ENCODE results near the gene ALPK3.

The ALPK3 gene

GRCh38 chr15:84898761-84899160, 81.6 kb downstream of the ALPK3 start:
- no peak for DNase-seq

- no peak for DNase-seq
Observed at GRCh38 chr15:84899750-84900149, 82.6 kb downstream of the ALPK3 start.

GRCh38 chr15:84901540-84901939, 84.4 kb downstream of the ALPK3 start:
- DNase-seq: no peak

- DNase-seq: no peak
Observed at GRCh38 chr15:84903751-84904150, 86.6 kb downstream of the ALPK3 start.

- no peak for DNase-seq
Observed at GRCh38 chr15:84904419-84904818, 87.3 kb downstream of the ALPK3 start.

- no peak for DNase-seq
Observed at GRCh38 chr15:84905016-84905916, 88.1 kb downstream of the ALPK3 start.

- no peak for DNase-seq
Observed at GRCh38 chr15:84907731-84908130, 90.6 kb downstream of the ALPK3 start.

GRCh38 chr15:84908564-84908963, 91.4 kb downstream of the ALPK3 start:
- DNase-seq: no peak

GRCh38 chr15:84909029-84909428, 91.9 kb downstream of the ALPK3 start:
- DNase-seq: no peak

GRCh38 chr15:84909782-84910181, 92.6 kb downstream of the ALPK3 start:
- no peak for DNase-seq

- no peak for DNase-seq
Observed at GRCh38 chr15:84910928-84911623, 93.9 kb downstream of the ALPK3 start.

- DNase-seq: peak; percentile 2
Observed at GRCh38 chr15:84911879-84912660, 94.9 kb downstream of the ALPK3 start.

GRCh38 chr15:84913360-84913723, 96.2 kb downstream of the ALPK3 start:
- DNase-seq: no peak

GRCh38 chr15:84914351-84914750, 97.2 kb downstream of the ALPK3 start:
- no peak for DNase-seq

- DNase-seq: peak; percentile 47
Observed at GRCh38 chr15:84914909-84915605, 97.9 kb downstream of the ALPK3 start.

GRCh38 chr15:84915606-84915958, 98.4 kb downstream of the ALPK3 start:
- no peak for DNase-seq

GRCh38 chr15:84917452-84917851, 100.3 kb downstream of the ALPK3 start:
- DNase-seq: peak; percentile 2

GRCh38 chr15:84919106-84919667, 102.0 kb downstream of the ALPK3 start:
- DNase-seq: no peak

GRCh38 chr15:84921121-84921520, 104.0 kb downstream of the ALPK3 start:
- DNase-seq: no peak

GRCh38 chr15:84922530-84922929, 105.4 kb downstream of the ALPK3 start:
- DNase-seq: no peak

Measured in MV-4-11 (cell line).